ENCODE measurements around the gene PPP1R3G. TPM values are rescaled to one million over a fixed set of nuclear protein-coding genes. Genes with fewer than 3 reads are reported as not detected.

PPP1R3G gene
- total RNA-seq, 1 donor: 1.3 TPM

DNA sequence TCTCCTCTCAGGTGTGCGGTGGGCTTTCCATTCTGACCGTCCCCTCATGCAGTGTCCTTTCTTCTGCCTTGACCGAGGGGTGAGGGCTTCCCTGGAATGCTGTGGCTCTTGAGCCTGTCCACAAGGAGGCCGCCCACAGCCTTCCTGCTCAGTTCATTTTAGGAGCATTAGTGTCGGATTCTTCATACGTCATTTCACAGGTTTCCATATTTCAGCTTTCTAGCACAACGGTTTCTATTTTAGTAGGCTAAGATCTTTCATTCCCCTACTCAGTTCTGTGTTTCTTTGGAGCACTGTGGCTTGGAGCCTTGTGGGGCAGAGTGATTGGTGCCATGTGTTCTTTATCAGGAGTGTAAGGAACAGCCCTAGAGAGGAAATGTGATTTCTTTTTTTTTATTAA lies 5.5 kb downstream of the PPP1R3G start:
- DNase-seq (ENCODE audit: low read depth): no peak
- no peak overlapping the region for H3K4me3 ChIP-seq (ENCODE audit: low read depth, low read length)
- TF ChIP-seq CTCF (IDR thresholded peaks at IDR 0.05; ENCODE audit: insufficient read depth, low read depth, low read length): no peak

GRCh38 chr6:5091210-5092069 lies 6.3 kb downstream of the PPP1R3G start:
- no peak for DNase-seq (ENCODE audit: low read depth)
- TF ChIP-seq CTCF (IDR thresholded peaks at IDR 0.05; ENCODE audit: insufficient read depth, low read depth, low read length): no peak

GRCh38 chr6:5093231-5094015 lies 8.3 kb downstream of the PPP1R3G start:
- no peak for TF ChIP-seq CTCF (IDR thresholded peaks at IDR 0.05; ENCODE audit: insufficient read depth, low read depth, low read length)
- no peak overlapping the region for H3K4me3 ChIP-seq (ENCODE audit: low read depth, low read length)
- no peak for DNase-seq (ENCODE audit: low read depth)

More at GRCh38 chr6:5091210-5092069, 6.3 kb downstream of the PPP1R3G start:
- no peak overlapping the region for H3K4me3 ChIP-seq (ENCODE audit: low read depth, low read length)

DNA sequence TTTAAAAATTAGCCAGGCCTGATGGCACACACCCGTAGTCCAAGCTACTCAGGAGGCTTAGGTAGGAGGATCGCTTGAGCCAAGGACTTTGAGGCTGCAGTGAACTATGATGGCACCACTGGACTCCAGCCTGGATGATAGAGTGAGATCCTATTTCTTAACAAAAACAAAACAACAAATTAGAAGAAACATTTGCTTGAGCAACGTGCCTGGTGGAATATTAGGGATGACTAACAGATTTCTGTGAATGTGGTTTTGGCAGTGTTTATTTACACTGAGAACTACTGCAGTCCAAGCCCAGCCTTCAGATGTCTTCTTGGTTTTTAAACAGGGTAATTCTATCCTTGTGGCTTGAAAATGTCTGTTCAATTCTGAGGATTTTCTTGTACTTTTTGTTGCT lies 9.2 kb downstream of the PPP1R3G start:
- H3K4me3 ChIP-seq (ENCODE audit: low read depth, low read length): no peak overlapping the region
- no peak for TF ChIP-seq CTCF (IDR thresholded peaks at IDR 0.05; ENCODE audit: insufficient read depth, low read depth, low read length)
- peak; percentile 92 for DNase-seq (ENCODE audit: low read depth)

DNA sequence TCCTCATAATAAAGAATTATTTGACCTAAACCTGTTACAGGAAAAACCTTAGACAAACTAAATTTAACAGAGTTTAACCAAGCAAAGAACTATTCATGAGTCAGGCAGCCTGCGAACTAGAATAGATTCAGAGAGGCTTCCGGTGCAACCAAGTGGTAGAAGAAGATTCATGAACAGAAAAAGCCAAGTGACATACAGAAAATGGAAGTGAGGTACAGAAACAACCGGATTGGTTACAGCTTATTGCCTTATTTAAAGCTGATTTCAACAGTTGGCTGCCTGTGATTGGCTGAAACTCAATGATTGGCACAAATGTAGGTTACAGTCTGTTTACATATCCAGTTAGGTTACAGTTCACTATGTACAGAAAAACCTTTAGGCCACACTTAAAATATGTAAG lies 10.1 kb downstream of the PPP1R3G start:
- no peak for TF ChIP-seq CTCF (IDR thresholded peaks at IDR 0.05; ENCODE audit: insufficient read depth, low read depth, low read length)
- no peak for DNase-seq (ENCODE audit: low read depth)
- no peak overlapping the region for H3K4me3 ChIP-seq (ENCODE audit: low read depth, low read length)

DNA sequence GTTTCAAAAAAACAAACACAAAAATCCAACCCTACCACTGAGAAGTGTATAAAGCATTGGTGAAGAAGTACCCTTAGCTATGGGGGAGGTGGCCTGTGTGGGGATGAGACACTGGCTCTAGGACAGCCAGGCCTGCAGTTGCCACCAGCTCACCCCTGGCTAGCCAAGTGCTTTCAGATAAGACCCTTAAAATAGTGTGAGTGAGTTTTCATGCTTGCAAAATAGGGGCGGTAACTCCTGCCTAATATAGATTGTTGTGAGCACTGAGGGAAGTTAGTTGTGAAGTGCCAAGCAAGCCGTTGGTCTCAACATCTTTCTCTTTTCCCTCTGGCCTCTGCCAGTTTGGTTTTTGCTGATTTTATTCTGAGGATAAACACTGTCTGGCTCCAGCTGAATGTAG lies 11.3 kb downstream of the PPP1R3G start:
- H3K4me3 ChIP-seq (ENCODE audit: low read depth, low read length): no peak overlapping the region
- DNase-seq (ENCODE audit: low read depth): peak; percentile 16
- TF ChIP-seq CTCF (IDR thresholded peaks at IDR 0.05; ENCODE audit: insufficient read depth, low read depth, low read length): no peak
